OCI-LY7 (cell line): ENCODE results near the gene ROBO2.

Experiments
- EZH2phosphoT487 ChIP-seq: fragments of 200-600 bp; sonication (generic); IDR thresholded peaks from 2 replicates; pipeline ENCODE4 v1.6.1; 2018; ENCODE audit warnings: low read depth, borderline replicate concordance, mild to moderate bottlenecking, mixed run types, antibody characterized with exemption, low read length, moderate library complexity, mixed read lengths
- TF ChIP-seq, protein P1 (sequence below): fragments of 200-600 bp; sonication (generic); conservative IDR thresholded peaks from 2 replicates; pipeline ENCODE4 v1.5.1; 2014; ENCODE audit warnings: mild to moderate bottlenecking, antibody characterized with exemption, low read length, moderate library complexity, mixed read lengths

DNA sequence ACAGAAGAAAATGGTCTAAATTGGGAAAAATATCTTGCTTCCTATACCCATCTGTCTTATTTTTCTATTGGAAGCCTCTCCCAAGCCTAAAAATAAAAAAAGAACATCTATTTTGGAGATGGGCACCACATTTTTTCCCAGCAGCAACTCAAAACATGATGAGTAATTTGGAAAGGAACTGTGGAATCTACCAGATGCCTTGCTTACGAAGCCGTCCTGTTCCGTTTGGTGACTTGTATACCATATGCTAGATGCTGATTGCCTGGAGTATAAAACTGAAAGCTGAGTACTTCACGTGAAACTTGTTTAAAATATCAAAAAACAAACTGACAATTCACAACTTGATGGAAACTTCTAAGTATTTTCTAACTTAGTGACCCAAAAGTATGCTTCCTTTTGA, 491.0 kb downstream of the ROBO2 start:
- TF ChIP-seq, protein P1, sequence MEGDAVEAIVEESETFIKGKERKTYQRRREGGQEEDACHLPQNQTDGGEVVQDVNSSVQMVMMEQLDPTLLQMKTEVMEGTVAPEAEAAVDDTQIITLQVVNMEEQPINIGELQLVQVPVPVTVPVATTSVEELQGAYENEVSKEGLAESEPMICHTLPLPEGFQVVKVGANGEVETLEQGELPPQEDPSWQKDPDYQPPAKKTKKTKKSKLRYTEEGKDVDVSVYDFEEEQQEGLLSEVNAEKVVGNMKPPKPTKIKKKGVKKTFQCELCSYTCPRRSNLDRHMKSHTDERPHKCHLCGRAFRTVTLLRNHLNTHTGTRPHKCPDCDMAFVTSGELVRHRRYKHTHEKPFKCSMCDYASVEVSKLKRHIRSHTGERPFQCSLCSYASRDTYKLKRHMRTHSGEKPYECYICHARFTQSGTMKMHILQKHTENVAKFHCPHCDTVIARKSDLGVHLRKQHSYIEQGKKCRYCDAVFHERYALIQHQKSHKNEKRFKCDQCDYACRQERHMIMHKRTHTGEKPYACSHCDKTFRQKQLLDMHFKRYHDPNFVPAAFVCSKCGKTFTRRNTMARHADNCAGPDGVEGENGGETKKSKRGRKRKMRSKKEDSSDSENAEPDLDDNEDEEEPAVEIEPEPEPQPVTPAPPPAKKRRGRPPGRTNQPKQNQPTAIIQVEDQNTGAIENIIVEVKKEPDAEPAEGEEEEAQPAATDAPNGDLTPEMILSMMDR: no peak
- no peak for TF ChIP-seq EZH2phosphoT487
